A549 treated with GW870086 at 1 μM for 4 hours (cell line): ENCODE data around the gene FOXRED1. TPM values are rescaled to one million over a fixed set of nuclear protein-coding genes. Genes with fewer than 3 reads are reported as not detected.

Source experiments
- total RNA-seq: library from RNA; stranded (reverse); fragments of 200-300 nt; extraction: Qiagen RNA extraction; gene quantifications from 5 replicates; pipeline ENCODE4 v1.2.3, GENCODE V29; 2022; ENCODE audit warnings: low read depth

FOXRED1 gene
- total RNA-seq: 19.1 to 25.1 TPM (median 24.0 TPM) in 5 replicates

DNA sequence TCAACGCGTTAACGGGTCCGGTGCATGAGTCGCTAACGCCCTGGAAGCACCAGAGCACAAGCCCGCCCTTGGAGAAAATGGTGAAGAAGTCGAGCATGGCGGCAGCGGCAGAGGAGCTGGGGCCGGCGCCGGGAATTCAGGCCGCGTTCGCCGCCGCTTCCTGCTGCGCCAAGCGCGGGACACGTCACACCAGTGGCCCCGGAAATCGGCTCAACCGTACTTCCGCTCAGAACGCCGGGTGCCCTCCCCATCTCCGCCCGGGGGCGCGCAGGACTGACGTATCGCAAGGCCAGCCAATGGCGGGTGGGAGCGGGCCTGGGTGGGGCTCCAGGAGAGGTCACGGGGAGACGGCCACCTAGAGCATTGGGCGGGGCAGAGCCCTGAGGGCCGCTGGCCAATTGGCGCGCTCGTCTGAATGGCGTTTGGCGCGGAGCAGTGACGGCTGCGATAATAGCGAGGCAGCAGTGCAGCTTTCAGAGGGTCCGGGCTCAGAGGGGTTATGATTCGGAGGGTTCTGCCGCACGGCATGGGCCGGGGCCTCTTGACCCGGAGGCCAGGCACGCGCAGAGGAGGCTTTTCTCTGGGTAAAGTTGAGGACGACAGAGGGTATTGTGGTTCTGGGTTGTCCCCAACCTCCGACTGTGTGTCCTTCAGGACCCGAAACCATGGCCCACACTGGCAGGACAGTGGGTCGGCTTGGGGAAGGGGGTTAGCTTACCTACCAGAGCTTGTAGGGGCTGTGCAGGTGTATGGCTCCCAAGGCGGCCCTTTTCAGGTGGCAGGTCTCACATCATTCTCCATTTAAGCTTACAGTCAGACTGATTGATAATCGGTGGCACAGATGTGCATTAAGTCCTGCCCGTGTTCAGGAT lies at the start of gene FOXRED1, which contains the start of gene SRPRA:
FOXRED1 (plus strand) TSS at position 447 of the 872 bp plus-strand sequence; CDS start at position 500, 53 bp downstream.
SRPRA (minus strand) TSS at position 188 of the 872 bp plus-strand sequence; CDS start at position 97, 91 bp downstream.

DNA sequence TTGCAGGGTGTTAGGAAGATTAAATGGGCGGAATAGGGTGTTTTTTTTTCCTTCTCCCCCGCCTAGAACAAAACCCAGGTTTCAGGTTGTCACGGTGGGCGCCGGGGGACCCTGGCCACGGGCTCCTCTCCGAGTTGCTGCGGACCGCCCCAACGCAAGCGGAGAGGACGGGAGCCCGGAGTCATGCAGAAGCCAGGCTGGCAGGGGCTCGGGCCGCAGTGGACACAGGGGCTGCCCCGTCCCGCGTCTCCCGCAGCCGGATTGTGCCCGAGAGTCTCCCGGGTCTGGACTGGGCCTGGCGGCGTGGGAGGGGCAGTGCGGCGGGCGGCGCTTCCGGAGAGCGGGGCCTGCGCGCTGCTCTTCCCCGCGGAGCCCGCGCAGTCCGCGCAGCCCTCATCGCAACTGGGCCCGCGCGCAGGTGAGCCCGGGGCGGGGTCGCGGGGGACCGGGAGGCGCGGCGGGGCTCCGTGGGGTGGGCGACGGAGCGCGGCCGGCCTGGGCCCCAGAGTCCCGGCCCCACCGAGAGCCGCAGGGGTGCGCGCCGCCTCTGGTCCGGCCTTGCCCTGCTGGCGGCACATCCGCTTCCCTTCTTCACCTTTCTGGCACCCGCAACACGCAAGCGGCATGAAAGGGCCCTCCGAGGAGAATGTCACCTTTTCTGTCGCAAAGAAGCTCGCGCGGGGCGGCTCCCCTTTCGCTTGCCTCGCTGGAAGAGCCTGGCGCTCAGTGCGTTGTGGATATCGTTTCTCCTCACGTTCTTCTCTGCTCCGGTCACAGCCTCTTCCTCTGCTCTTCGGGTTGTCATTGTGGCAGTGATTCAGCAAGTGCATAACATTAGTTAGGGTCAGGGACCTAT lies 14.0 kb downstream of the FOXRED1 start, which contains the start of gene TIRAP:
TIRAP (plus strand) TSS at position 358 of the 856 bp plus-strand sequence. CDS start 7,802 bp downstream, outside the sequence.

DNA sequence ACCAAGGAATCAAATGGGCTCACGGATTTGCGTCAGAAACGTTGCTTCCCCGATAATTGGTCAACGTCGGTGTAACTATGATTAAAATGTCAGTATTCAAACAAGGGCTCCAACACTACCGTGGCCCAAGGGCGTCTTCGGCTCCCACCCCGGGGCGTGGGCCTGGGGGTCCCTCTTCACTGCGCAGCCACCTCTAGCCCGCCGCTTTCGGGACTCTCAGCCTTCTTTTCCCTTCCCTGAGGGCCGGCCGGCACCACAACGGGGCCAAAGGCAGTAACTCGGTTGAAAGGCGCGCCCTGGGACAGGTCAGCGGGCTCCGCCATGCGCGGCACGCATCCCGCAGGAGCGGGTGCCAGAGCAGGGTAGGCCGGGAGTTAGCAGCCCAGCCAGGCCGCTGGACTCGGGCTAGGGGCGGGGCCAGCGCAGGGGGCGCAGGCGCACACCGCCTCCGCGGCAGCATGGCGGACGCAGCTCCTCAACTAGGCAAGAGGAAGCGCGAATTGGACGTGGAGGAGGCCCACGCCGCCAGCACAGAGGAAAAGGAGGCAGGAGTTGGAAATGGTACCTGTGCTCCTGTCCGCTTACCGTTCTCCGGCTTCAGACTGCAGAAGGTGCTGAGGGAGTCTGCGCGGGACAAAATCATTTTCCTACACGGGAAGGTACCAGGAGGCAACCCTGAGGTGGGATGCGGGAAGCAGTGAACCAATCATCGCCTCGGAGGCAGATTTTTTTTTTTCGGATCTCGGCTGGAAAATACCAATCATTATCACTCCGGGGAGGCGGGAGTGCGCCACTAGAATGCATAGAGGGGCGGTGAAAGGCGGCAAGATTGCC lies 34.9 kb downstream of the FOXRED1 start, which contains the start of gene DCPS:
DCPS (plus strand) TSS at position 438 of the 834 bp plus-strand sequence; CDS start at position 459, 21 bp downstream.

Other genes with a start within 250 kb of the FOXRED1 start
- 1.8 to 2.7 TPM (median 2.0 TPM) in 5 replicates for gene CDON, start 206.3 kb upstream of the FOXRED1 start, total RNA-seq
- 15.7 to 17.2 TPM (median 16.9 TPM) in 5 replicates for gene RPUSD4, start 57.5 kb upstream of the FOXRED1 start, total RNA-seq
- gene FAM118B, start 57.4 kb upstream of the FOXRED1 start, total RNA-seq: 13.5 to 17.9 TPM (median 15.9 TPM) in 5 replicates
- 59.2 to 63.0 TPM (median 60.9 TPM) in 5 replicates for gene SRPRA, start 259 bp upstream of the FOXRED1 start, total RNA-seq
- 4.5 to 6.9 TPM (median 6.4 TPM) in 5 replicates for gene TIRAP, start 13.9 kb downstream of the FOXRED1 start, total RNA-seq
- 15.4 to 19.6 TPM (median 17.4 TPM) in 5 replicates for gene DCPS, start 34.9 kb downstream of the FOXRED1 start, total RNA-seq
- gene ST3GAL4, start 86.5 kb downstream of the FOXRED1 start, total RNA-seq: 28.8 to 32.3 TPM (median 29.5 TPM) in 5 replicates